Measurements from ENCODE around the gene KAZN.

KAZN gene

DNA sequence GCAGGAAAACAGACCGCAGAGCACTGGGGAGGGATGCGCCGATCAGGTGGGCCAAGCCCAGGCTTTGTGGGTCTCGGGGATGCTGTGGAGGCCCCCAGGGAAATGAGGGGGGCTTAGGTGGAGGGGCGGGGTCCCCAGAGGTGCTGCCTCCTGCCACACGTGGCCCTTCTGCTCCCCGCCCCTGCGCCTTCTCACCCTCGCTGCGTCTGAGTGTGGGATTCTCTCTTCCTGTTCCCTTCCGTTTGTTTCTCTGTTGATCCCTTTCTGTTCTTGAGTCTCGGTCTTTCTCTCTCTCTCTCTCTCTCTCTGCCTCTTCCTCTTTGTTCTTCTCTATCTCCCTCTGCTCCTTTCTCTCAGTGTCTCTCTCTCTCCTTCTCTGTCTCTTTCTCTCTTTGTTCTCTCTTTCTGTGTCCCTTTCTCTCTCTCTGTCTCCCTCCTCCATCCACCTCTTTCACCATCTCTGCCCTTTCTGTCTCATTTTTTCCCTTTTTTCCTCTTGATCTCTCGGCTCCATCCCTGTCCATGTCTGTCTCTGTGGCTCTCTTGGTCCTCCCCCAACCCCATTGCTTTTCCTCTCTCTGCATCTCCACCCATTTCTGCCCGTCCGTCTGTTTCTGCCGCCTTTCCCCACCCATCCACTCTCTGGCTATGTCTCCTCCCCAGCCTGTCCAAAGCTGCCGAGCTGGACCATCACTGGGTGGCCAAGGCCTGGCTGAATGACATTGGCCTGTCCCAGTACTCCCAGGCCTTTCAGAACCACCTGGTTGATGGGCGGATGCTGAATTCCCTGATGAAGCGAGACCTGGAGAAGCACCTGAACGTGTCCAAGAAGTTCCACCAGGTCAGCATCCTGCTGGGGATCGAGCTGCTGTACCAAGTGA, 502.6 kb downstream of the KAZN start:
- no peak for DNase-seq

DNA sequence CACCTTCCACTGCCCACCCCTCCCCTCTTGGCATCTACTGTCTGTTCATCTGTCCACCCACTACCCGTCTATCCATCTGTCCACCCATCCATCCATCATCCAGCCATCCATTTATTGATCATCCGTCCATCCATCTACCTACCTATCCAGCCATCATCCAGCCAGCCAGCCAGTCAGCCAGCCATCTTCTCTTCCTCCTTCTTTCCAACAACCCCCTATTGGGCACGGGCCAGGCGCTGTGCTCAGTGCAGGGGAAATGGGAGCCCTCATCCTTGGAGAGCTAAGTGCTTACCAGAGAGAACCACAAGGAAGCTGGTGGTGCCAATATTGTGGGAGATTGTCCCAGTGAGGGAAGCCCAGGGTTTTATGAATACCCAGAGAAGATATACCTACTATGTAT, 503.3 kb downstream of the KAZN start:
- DNase-seq, result no peak

DNA sequence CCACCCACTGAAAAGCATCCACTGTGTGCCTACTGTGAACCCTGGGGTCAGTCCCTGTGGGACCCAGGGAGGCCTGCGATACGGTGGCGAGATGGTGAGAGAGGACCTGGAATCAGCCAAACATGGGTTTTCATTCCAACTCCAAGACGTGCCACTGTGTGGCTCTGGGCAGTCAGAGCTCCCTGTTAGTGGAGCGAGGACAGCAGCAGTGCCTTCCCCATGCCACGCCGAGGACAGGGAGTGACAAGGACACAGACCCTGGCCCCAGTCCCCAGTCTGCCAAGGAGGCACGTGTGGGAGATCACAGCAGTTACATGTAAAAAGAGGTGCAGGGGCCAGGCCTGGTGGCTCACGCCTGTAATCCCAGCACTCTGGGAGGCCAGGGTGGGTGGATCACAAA, 504.2 kb downstream of the KAZN start:
- no peak for DNase-seq

GRCh38 chr1:15103211-15103610, 504.7 kb downstream of the KAZN start:
- no peak for DNase-seq

GRCh38 chr1:15103906-15104305, 505.4 kb downstream of the KAZN start:
- no peak for DNase-seq

DNA sequence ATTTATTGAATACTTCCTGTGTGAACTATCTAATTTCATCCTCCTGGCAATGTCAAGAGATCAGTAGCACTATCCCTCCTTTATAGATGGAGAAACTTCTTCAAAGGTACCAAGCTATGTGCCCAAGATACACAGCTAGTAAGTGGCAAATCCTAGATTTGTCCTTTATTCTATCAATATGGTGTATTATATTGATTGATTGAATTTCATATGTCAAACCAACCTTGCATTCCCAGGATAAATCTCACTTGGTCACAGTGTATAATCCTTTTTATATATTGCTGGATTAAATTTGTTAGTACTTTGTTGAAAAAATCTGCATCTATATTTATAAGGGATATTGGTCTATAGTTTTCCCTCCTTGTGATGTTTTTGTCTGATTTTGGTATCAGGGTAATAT, 506.3 kb downstream of the KAZN start:
- no peak for DNase-seq

DNA sequence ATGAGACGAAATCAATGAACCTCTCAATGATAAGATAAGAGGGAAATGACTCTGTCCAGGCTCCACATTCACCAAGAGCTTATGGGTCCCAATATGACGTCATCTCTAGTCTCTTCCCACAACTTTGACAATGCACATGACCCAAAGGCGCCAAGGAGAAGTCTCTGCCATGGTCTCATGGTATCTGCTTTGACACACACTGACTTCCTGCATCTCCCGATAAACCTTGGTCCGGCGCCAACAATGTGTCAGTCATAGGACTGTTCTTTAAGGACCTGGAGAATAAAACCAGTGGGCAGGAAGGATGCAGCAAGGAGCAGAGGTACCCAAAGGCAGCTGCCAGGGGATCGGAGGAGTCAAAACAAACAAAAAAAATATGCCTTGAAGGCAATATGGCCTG, 508.1 kb downstream of the KAZN start:
- no peak for DNase-seq

DNA sequence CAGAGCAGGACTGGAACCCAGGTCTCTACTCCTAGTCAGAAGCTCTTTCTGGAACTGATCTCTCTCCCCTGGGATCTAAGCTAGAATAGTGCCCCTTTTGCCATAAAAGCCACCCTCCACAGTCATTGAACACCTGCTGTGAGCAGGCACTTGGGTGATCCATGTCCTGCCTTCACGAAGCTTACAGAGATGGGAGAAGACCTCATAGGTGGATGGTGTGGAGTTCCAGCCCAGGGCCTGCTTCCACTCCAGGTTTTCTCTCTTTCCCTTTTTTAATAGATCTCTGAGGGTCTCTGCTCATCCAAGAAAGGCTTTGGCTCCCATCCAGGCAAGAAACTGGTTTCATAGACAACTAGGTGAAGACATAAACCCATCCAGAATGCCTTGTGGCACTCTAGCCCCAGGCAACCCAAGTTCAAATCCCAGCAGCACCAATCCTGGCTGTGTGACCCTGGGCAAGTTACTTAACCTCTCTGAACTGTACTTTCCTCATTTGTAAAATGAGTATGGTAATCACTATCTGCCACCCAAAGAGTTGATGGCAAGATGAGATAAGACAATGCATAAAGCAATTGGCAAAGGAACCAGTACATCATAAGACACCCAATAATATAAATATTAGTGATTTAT, 508.7 kb downstream of the KAZN start:
- no peak for DNase-seq

- DNase-seq, result no peak
These were observed 509.4 kb downstream of the KAZN start for GRCh38 chr1:15107911-15108310.

DNA sequence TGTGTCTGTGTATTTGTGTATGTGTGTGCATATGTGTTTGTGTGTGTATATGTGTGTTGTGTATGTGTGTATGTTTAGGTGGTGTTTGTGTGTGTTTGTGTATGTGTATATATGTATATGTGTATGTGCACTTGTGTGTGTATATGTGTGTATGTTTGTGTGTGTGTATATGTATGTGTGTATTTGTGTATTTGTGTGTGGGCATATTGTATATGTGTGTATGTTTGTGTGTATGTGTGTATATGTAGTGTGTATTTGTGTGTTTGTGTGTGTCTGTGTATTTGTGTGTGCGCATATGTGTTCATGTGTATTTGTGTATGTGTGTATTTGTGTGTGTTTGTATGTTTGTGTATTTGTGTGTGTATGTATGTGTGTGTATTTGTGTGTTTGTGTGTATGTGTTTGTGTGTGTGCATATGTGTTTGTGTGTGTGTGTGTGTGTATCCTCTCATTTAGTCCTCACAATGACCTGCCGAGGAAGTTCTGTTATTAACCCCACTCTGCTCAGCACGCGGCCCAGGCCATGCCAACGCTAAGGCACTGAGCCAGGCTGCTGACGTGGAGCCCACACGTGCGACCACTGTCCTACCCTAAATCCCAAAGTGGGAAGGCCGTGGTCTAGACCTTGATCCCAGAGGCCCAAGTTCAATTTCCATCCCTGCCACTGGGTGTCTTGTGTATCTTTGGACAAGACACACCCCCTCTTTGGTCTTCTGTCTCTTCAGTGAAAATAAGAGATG, 511.8 kb downstream of the KAZN start:
- no peak for DNase-seq

DNA sequence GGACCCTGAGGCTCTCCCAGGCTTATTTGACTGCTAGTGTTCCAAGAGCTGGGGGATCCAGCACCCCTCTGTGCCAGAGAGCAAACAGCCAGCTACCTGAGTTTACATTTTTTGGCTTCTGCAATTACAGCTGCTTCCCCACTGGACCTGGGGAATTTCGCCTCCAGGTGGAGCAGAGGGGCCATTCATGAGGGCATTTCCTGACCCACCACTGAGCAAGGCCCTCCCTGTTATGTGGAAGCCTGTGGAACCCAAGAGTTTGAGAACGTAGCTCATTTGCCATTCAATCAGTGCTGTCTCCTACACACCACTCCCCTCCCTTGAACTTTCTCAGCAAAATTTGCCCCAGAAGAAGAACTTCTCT, 512.4 kb downstream of the KAZN start:
- no peak for DNase-seq

GRCh38 chr1:15113146-15113545, 514.7 kb downstream of the KAZN start:
- no peak for DNase-seq

DNA sequence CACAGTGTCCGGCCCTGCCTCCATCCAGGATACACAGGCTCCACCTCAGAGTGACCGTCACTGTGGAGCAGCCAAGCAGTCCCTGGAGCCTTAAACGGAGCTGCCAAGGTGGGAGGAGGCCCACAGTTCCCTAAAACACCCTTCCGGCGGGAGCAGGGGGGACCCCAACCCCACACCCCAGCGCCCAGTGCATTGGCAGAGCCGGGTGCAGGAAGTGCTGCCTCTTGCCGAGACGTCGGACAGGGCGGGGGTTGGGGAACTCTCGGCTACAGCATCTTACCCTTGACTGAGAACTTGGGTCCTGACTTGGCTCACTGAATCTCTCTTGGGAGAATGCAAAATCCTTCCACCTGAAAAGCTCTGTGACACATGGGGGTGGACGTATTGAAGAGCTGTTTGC, 516.4 kb downstream of the KAZN start:
- no peak for DNase-seq

- DNase-seq, result no peak
These were observed 517.3 kb downstream of the KAZN start for GRCh38 chr1:15115542-15116330.

GRCh38 chr1:15116966-15117365, 518.5 kb downstream of the KAZN start:
- DNase-seq, result no peak

DNA sequence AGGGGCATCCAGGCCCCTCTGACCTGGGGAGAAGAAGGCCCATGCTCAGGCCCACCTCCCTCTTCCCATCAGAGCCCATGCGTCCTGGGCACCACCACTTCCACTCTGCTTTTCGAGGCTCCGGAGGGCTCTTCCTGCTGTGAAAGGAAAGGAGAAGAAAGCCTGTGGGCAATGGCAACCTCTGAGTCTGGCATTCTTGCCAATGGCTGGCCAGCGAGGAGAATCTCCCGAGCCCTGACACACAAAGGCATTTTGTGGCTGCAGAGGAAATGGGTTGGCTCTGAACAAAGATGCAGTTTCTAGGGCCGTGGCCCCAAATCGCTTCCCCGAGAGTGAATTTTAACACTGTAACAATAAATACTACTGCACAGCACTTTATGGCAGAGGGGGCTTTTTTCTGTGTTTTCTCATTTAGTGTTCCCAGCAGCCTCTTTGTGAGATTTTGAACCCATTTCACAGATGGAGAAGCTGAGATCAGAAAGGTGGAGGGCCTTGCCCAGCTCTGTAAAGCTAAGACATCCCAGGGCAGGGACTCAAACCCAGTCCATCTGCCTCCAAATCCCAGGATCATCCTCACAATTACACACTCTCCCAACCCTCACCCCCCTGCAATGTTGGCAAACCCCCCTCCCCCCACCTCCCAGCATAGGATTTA, 519.3 kb downstream of the KAZN start:
- DNase-seq, result no peak

- no peak for DNase-seq
These were observed 520.1 kb downstream of the KAZN start for GRCh38 chr1:15118579-15118978.

DNA sequence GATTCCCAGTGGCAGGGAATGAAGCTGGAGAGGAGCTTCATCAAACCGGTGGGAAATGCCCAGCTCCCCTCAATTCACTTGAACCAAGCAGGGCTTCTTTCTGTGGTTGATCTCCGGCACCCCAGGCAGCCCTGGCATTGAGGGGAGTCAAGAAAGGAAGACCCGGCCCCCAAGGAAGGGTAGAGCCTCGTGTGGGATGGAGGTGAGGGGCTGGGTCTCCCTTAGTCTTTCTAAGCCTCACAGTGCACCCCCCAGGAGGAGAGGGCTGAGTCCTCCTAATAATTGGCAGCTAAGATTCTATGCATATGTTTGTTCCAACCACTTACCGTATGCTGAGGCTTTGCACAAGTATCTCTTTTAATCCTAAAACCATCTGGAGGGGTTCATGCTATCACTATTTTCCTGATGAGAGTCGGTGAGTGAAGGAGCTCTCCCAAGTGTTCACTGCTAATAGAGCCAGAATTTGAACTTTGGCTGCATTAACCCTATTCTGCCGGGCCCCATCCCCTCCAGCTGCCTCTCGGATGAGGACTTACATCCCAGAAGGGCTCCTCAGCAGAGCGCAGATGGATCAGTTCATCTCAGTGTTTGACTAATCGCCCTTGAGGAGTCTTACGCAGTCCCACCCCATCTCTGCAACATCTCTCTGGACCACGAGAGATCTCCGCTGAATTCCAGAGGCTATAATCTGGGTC, 521.9 kb downstream of the KAZN start:
- DNase-seq, result no peak

DNA sequence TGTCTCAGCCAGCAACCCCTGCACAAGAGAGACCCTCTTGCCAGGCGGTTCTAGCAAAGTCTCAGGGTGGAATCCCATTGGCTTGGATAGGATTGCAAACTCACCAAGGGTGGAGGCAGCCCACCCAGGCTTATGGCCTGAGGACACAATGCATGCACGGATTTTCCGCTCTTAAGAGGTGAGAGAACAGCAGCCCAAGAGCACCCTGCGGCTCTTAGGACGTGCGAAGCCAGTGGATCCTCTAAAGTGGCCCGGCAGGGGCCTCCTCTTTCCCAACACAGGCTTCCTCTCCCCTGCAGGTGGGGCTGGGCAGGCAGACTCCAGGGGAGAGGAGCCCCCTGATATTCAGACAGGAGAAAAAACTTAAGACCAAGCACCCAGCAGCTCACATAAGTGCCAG, 523.8 kb downstream of the KAZN start:
- DNase-seq, result no peak

- DNase-seq, result no peak
These were observed 524.8 kb downstream of the KAZN start for GRCh38 chr1:15123270-15123669.

GRCh38 chr1:15123925-15124324, 525.4 kb downstream of the KAZN start:
- no peak for DNase-seq

Measured in T-helper 2 cell (primary cell).